Esophagus muscularis mucosa (tissue), 4 donors: ENCODE measurements around the gene KIF17. TPM values are rescaled to one million over a fixed set of nuclear protein-coding genes. Genes with fewer than 3 reads are reported as not detected.

ENCODE experiments used
- DNase-seq: peaks from one replicate; pipeline ENCODE4 v3.0.0-alpha.2; 2017; ENCODE audit errors: extremely low spot score
- H3K27ac ChIP-seq, 4 donors: fragments of 200-600 bp; sonication (generic); replicated peaks in 1 of 4; 1 replicate in 3 of 4; 2 replicates in 1 of 4; pipeline ENCODE4 v1.5.1; 2016 to 2019; ENCODE audit warnings: mild to moderate bottlenecking in 1 of 4
- H3K27me3 ChIP-seq, 4 donors: fragments of 200-600 bp; sonication (generic); one replicate each; pipeline versions ENCODE4 v1.5.1 to v1.6.0; 2016 to 2019
- H3K36me3 ChIP-seq, 4 donors: fragments of 200-600 bp; sonication (generic); one replicate each; pipeline ENCODE4 v1.5.1; 2016 to 2019
- H3K4me1 ChIP-seq, 4 donors: fragments of 200-600 bp; sonication (generic); one replicate each; pipeline ENCODE4 v1.5.1; 2016 to 2019
- H3K4me3 ChIP-seq, 4 donors: fragments of 200-600 bp; sonication (generic); 1 replicate in 2 of 4; 2 replicates in 2 of 4; pipeline ENCODE4 v1.5.1; 2016 to 2019; ENCODE audit warnings: mild to moderate bottlenecking in 4 of 4, moderate library complexity in 1 of 4
- H3K9me3 ChIP-seq, 4 donors: fragments of 200-600 bp; sonication (generic); 1 replicate in 3 of 4; 2 replicates in 1 of 4; pipeline ENCODE4 v1.5.1; 2016 to 2019
- EP300 ChIP-seq: sonication (generic); formaldehyde crosslinking; IDR thresholded peaks from one replicate; pipeline ENCODE4 v1.6.1; 2017; ENCODE audit warnings: antibody characterized with exemption
- POLR2A ChIP-seq: fragments of 450-650 bp; IDR thresholded peaks from one replicate; pipeline ENCODE4 v1.6.1; 2017; ENCODE audit warnings: antibody characterized with exemption, moderate library complexity, mild to moderate bottlenecking, low read depth
- POLR2AphosphoS5 ChIP-seq, 2 donors: sonication (generic); formaldehyde crosslinking; IDR thresholded peaks; one replicate each; pipeline ENCODE4 v1.6.1; 2017; ENCODE audit warnings: antibody characterized with exemption in 2 of 2
- whole genome bisulfite sequencing: methylation state at CpG from one replicate; pipeline ENCODE4 v1.1.5; 2018; 5-methylcytosine and 5-hydroxymethylcytosine counted together
- intact Hi-C: fragments of 100-400 bp; cut with DNase I; formaldehyde crosslinking; loops from one replicate; pipeline ENCODE4 v1.15.1; 2023
- total RNA-seq, 4 donors: library from RNA; depleted of rRNA; stranded (reverse); fragments of >200 nt; gene quantifications; one replicate each; pipeline versions ENCODE4 v1.1.0 to v1.2.1, GENCODE V29; 2016
- TF ChIP-seq, protein P1 (sequence below), 3 experiments: fragments of 200-600 bp in 2 of 3; fragments of 450-650 bp in 1 of 3; sonication (generic) in 2 of 3; IDR thresholded peaks; one replicate each; pipeline ENCODE4 v1.5.1; 2017 to 2019; ENCODE audit warnings: antibody characterized with exemption in 3 of 3, mild to moderate bottlenecking in 2 of 3, moderate library complexity in 1 of 3

KIF17 gene
- total RNA-seq, 4 donors from 2014 or later, result 2.0 to 7.3 (median 3.4) TPM

DNA sequence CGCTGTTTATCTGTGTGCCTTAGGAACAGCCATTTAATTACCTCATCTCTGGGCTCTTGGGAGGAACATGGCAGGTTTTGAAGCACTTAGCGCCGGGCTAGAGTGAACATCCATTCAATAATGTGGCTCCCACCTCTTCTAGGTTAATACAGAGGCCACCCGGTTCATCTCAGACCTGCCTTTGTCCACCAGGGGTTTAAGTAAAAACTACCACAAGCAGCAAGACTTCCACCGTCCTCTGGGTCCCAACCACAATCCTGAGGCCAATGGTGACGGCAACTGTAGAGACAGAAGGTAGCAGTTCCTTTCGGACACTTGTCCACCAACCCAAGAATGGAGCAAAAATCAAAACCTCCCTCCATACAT lies 55.7 kb downstream of the KIF17 start:
- H3K9me3 ChIP-seq, result no peaks in the 10 kb centered on the region
- H3K27ac ChIP-seq, result peak overlapping the region; percentile 79 to 90 (median 82)
- peaks cover 5 to 24% (median 13%) of the 10 kb centered on the region in 4 donors for H3K36me3 ChIP-seq
- intact Hi-C loops, result no loop called here
- DNase-seq, result no peak
- no peaks in the 10 kb centered on the region for H3K27me3 ChIP-seq
- peaks cover 35 to 43% (median 37%) of the 10 kb centered on the region in 4 donors for H3K4me1 ChIP-seq
- WGBS, result 54% methylated on average over 6 of the region's 7 CpGs
- TF ChIP-seq EP300 (no peak), POLR2AphosphoS5 (IDR thresholded peaks at IDR 0.05) (no peak), POLR2A (no peak)
- TF ChIP-seq, protein P1, sequence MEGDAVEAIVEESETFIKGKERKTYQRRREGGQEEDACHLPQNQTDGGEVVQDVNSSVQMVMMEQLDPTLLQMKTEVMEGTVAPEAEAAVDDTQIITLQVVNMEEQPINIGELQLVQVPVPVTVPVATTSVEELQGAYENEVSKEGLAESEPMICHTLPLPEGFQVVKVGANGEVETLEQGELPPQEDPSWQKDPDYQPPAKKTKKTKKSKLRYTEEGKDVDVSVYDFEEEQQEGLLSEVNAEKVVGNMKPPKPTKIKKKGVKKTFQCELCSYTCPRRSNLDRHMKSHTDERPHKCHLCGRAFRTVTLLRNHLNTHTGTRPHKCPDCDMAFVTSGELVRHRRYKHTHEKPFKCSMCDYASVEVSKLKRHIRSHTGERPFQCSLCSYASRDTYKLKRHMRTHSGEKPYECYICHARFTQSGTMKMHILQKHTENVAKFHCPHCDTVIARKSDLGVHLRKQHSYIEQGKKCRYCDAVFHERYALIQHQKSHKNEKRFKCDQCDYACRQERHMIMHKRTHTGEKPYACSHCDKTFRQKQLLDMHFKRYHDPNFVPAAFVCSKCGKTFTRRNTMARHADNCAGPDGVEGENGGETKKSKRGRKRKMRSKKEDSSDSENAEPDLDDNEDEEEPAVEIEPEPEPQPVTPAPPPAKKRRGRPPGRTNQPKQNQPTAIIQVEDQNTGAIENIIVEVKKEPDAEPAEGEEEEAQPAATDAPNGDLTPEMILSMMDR (IDR thresholded peaks at IDR 0.05), result no peak
- peak overlapping the region; percentile 86 to 94 (median 90) for H3K4me3 ChIP-seq

DNA sequence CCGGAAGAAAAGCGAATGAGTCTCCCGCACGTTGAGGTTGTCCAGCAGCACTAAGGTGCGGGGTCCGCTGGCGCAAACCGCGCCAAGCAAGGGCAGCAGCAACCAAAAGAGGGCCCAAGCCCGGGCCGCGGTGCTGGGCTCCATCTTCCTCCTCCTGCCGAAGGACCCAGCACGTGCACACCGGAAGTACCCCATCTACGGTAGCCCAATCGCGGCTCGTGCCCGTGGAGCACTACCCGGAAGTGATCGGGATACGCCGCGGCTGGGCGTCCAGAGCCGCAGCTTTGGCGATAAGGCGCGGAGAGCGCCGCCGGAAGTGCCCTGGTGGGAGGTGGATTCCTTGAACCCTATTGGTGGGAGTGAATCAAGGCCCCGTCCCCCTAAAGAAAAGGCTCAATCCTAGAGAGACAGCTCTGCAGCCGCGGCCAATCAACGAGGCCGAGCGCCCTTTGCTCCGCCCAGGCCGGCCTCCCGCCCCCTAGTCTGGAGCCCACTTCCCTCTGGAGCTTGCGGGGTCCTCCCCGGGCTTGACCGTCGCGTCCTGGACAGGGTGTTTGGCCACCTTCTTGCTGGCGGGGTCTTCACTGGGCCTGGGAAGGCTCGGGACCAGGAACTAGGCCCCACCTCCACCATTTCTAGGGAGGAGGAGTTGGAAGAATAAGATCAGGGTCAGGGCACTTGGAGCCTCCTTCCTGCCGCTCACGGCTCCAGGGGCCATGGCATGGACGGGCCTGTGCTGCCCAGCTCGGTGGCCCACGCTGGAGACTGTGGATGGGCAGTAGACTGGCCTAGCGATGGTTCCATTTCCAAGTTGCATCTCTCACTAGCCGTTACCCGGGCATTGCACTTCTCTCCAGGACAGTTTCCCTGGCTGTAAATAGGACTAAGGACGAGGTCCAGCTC lies 56.3 kb downstream of the KIF17 start, which contains the start of gene DDOST:
TSS of gene DDOST (minus strand) at position 163 of the 903 bp plus-strand sequence. CDS start at position 144, 19 bp downstream.
- peak; percentile 99 for DNase-seq
- H3K27me3 ChIP-seq, result no peaks in the 10 kb centered on the region
- intact Hi-C loops, result no loop called here
- peaks cover 35 to 45% (median 37%) of the 10 kb centered on the region in 4 donors for H3K4me1 ChIP-seq
- H3K27ac ChIP-seq, result peak within 1 kb of the TSS; percentile 79 to 90 (median 82)
- H3K4me3 ChIP-seq, result peak within 1 kb of the TSS; percentile 86 to 94 (median 90)
- under 1% methylated on average over 27 of the region's 58 CpGs for WGBS
- H3K9me3 ChIP-seq, result no peaks in the 10 kb centered on the region
- TF ChIP-seq EP300 (no peak), POLR2A (peak; percentile 20), POLR2AphosphoS5 (IDR thresholded peaks at IDR 0.05) (peak; percentile 74 to 86)
- TF ChIP-seq, protein P1 (IDR thresholded peaks at IDR 0.05), result peak; percentile 20 to 61 (median 50)
- H3K36me3 ChIP-seq, result peaks cover 5 to 30% (median 19%) of the 10 kb centered on the region in 4 donors

DNA sequence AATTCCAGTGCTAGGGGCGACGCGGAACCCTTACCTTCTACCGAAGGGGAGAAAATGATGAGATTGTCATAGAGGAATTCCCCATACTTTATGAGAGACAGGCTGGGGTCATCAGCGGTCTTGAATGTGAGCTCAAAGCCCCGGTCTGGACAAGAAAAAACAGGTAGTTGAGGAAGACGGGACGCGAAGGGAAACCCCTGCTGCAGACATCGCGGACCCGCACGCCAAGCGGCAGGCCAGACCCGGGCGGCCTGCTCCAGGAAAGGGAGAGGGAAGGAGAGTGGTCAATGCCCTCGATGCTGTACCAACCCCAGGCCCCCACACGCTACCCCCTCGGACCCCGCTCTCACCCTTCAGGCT lies 57.0 kb downstream of the KIF17 start:
- WGBS, result 3% methylated on average over 17 of the region's 20 CpGs
- intact Hi-C loops, result no loop called here

DNA sequence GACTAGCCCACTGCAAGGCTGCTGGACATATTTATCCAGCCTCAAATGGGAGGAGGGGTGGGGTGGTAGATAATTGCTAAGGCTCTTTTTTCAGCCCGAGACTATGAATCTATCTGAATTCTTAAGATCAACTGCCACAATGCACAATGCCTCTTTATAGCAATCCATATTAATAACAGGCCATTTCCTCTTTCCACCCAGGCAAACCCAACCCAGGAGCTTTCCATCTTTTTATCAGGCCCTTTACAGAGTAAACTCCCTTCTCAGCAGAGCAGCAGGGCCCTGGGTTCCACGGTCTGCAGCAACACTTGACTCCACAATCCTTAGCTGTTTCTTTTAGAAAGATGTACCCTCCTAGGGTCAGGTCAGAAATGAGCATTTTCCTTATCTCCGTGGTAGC lies 57.4 kb downstream of the KIF17 start:
- Histone ChIP-seq H3K27ac (peak overlapping the region in 3 of 4 donors; percentile 79 to 90 (median 79)), H3K4me3 (peak overlapping the region; percentile 86 to 94 (median 90)), H3K9me3 (no peaks in the 10 kb centered on the region), H3K4me1 (peaks cover 35 to 45% (median 37%) of the 10 kb centered on the region in 4 donors), H3K36me3 (peaks cover 9 to 41% (median 30%) of the 10 kb centered on the region in 4 donors), H3K27me3 (no peaks in the 10 kb centered on the region)
- WGBS, result 26% methylated on average over 3 of the region's 3 CpGs
- no peak for DNase-seq
- TF ChIP-seq POLR2A (no peak), POLR2AphosphoS5 (IDR thresholded peaks at IDR 0.05) (no peak), EP300 (no peak)
- TF ChIP-seq, protein P1 (IDR thresholded peaks at IDR 0.05), result no peak
- intact Hi-C loops, result no loop called here

More for the DNA sequence above, 57.0 kb downstream of the KIF17 start:
- TF ChIP-seq EP300, result no peak
- TF ChIP-seq, protein P1 (IDR thresholded peaks at IDR 0.05), result no peak
- no peak for TF ChIP-seq POLR2A
- no peak for TF ChIP-seq POLR2AphosphoS5 (IDR thresholded peaks at IDR 0.05)
- H3K27ac ChIP-seq, result peak overlapping the region; percentile 79 to 90 (median 82)
- no peak for DNase-seq
- peaks cover 35 to 45% (median 37%) of the 10 kb centered on the region in 4 donors for H3K4me1 ChIP-seq
- H3K36me3 ChIP-seq, result peaks cover 6 to 37% (median 26%) of the 10 kb centered on the region in 4 donors
- no peaks in the 10 kb centered on the region for H3K27me3 ChIP-seq
- peak overlapping the region; percentile 86 to 94 (median 90) for H3K4me3 ChIP-seq
- no peaks in the 10 kb centered on the region for H3K9me3 ChIP-seq
